GM12874 (cell line): ENCODE measurements around the gene SIPA1.

ENCODE experiments used
- TF ChIP-seq, protein P1 (sequence below): IDR thresholded peaks from 2 replicates; pipeline ENCODE4 v1.5.1; 2011; ENCODE audit warnings: low read depth, mild to moderate bottlenecking, control low read depth, low read length, moderate library complexity; ENCODE audit not compliant: insufficient read depth

SIPA1 gene

DNA sequence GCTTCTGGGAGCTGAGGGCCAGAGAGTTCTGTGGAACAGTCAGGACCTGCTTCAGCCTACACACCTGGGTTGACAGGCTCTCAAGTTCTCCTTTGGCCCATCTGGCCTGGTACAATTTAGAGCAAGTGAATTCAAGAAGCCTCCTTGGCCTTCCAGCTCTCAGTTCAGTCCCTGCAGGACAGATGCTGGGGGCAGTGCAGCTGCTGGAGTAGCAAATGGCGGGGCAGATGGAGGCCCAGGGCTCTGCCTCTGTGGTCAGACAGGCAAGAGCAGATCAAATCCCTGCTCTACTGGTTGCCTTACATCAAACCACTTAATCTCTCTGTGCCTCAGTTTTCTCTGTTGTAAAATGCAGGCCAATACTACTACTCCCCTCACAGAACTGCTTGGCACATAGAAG is 33.6 kb upstream of the SIPA1 start:
- TF ChIP-seq, protein P1, sequence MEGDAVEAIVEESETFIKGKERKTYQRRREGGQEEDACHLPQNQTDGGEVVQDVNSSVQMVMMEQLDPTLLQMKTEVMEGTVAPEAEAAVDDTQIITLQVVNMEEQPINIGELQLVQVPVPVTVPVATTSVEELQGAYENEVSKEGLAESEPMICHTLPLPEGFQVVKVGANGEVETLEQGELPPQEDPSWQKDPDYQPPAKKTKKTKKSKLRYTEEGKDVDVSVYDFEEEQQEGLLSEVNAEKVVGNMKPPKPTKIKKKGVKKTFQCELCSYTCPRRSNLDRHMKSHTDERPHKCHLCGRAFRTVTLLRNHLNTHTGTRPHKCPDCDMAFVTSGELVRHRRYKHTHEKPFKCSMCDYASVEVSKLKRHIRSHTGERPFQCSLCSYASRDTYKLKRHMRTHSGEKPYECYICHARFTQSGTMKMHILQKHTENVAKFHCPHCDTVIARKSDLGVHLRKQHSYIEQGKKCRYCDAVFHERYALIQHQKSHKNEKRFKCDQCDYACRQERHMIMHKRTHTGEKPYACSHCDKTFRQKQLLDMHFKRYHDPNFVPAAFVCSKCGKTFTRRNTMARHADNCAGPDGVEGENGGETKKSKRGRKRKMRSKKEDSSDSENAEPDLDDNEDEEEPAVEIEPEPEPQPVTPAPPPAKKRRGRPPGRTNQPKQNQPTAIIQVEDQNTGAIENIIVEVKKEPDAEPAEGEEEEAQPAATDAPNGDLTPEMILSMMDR = no peak

GRCh38 chr11:65606876-65607613 is 30.9 kb upstream of the SIPA1 start:
- TF ChIP-seq, protein P1 = no peak

DNA sequence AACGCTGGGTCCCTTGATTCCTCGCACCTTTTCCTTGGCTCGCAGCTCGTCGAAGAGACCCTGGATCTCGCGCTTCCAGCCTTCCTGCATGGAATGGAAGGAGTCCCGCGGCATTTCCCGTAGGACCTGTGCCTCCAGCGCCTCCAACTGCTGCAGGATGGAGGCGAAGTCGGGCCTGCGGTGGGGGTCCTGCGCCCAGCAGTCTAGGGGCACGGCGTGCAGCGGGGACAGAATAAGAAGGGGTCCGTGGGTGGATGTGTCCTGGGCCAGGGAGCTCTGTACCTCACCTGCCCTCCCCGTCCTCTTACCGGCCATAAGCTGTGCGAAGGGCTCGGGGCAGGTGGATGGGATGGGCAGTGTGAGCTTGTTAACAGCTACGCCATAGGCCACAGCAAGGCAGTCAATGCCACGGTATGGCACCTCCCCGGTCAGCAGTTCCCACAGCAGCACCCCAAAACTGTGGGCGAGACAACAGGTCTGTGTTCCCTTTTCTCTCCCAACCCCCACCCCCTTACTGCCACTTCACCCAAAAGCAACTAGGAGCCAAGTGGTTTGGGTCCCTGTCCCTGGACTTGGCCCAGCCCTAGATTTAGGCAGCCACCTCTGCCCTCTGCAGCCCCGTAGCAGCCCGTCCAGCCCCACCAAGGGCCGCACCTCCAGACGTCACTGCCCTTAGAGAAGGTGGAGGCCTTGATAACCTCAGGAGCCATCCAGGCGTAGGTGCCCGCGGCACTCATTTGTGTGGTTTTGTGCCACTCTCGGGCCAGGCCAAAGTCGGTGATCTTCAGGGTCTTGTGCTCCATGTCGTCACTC is 30.1 kb upstream of the SIPA1 start:
- TF ChIP-seq, protein P1 = no peak

- TF ChIP-seq, protein P1 = no peak
Observed at GRCh38 chr11:65609229-65609628, 28.7 kb upstream of the SIPA1 start.

GRCh38 chr11:65609665-65610064 is 28.2 kb upstream of the SIPA1 start:
- TF ChIP-seq, protein P1 = no peak

DNA sequence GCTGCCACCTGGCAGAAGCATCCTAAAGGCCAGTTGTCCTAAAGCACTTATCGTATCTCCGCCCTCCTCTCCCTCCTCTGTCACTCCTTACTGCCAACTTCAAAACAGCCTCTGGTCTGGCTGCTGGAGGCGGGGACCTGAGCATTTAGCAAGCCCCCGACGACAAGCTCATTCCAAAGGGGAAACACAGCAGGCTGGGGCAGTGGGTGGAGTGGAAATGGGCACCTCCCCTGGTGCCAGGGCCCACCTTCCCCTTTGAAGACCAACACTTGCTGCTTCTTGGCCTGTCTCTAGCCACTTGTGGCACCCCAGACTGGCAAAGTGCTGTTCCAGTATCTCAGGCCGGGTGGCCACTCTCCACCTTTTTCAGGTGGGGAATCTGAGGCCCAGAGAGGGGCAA is 27.5 kb upstream of the SIPA1 start:
- TF ChIP-seq, protein P1 = no peak

- TF ChIP-seq, protein P1 = no peak
Observed at GRCh38 chr11:65611028-65611757, 26.7 kb upstream of the SIPA1 start.
